Measurements from ENCODE around the gene TTR.

The TTR gene

GRCh38 chr18:31636387-31636786, 44.7 kb downstream of the TTR start:
- Histone ChIP-seq H3K27ac (no peak overlapping the region), H3K27me3 (ENCODE audit: insufficient read depth, low read depth, severe bottlenecking) (no peaks in the 10 kb centered on the region), H3K9me3 (ENCODE audit: severe bottlenecking) (no peaks in the 10 kb centered on the region), H3K36me3 (peaks cover 3% of the 10 kb centered on the region; the same call in 1 of the 2 replicates), H3K4me3 (ENCODE audit: low read depth, low read length) (no peak overlapping the region)
- no peak for TF ChIP-seq CTCF (IDR thresholded peaks at IDR 0.05; ENCODE audit: low read depth, low read length)
- no peak for DNase-seq

GRCh38 chr18:31637445-31637844, 45.8 kb downstream of the TTR start:
- H3K9me3 ChIP-seq (ENCODE audit: severe bottlenecking), result no peaks in the 10 kb centered on the region
- TF ChIP-seq CTCF (IDR thresholded peaks at IDR 0.05; ENCODE audit: low read depth, low read length), result no peak
- peaks cover 3% of the 10 kb centered on the region; the same call in 1 of the 2 replicates for H3K36me3 ChIP-seq
- no peak for DNase-seq
- H3K4me3 ChIP-seq (ENCODE audit: low read depth, low read length), result no peak overlapping the region
- no peak overlapping the region for H3K27ac ChIP-seq
- H3K27me3 ChIP-seq (ENCODE audit: insufficient read depth, low read depth, severe bottlenecking), result no peaks in the 10 kb centered on the region

- H3K9me3 ChIP-seq (ENCODE audit: severe bottlenecking), result no peaks in the 10 kb centered on the region
- H3K4me3 ChIP-seq (ENCODE audit: low read depth, low read length), result no peak overlapping the region
- no peak overlapping the region for H3K27ac ChIP-seq
- no peak for DNase-seq
- H3K27me3 ChIP-seq (ENCODE audit: insufficient read depth, low read depth, severe bottlenecking), result no peaks in the 10 kb centered on the region
- no peak for TF ChIP-seq CTCF (IDR thresholded peaks at IDR 0.05; ENCODE audit: low read depth, low read length)
- H3K36me3 ChIP-seq, result no peaks in the 10 kb centered on the region
Measured at GRCh38 chr18:31643003-31643402, 51.3 kb downstream of the TTR start.

- no peaks in the 10 kb centered on the region for H3K27me3 ChIP-seq (ENCODE audit: insufficient read depth, low read depth, severe bottlenecking)
- DNase-seq, result no peak
- H3K9me3 ChIP-seq (ENCODE audit: severe bottlenecking), result no peaks in the 10 kb centered on the region
- no peak overlapping the region for H3K27ac ChIP-seq
- H3K36me3 ChIP-seq, result no peaks in the 10 kb centered on the region
- no peak for TF ChIP-seq CTCF (IDR thresholded peaks at IDR 0.05; ENCODE audit: low read depth, low read length)
- H3K4me3 ChIP-seq (ENCODE audit: low read depth, low read length), result no peak overlapping the region
Measured at GRCh38 chr18:31645411-31645810, 53.7 kb downstream of the TTR start.

GRCh38 chr18:31646332-31647126, 54.9 kb downstream of the TTR start:
- Histone ChIP-seq H3K27ac (no peak overlapping the region), H3K4me3 (ENCODE audit: low read depth, low read length) (no peak overlapping the region), H3K36me3 (no peaks in the 10 kb centered on the region), H3K27me3 (ENCODE audit: insufficient read depth, low read depth, severe bottlenecking) (no peaks in the 10 kb centered on the region), H3K9me3 (ENCODE audit: severe bottlenecking) (no peaks in the 10 kb centered on the region)
- DNase-seq, result no peak
- no peak for TF ChIP-seq CTCF (IDR thresholded peaks at IDR 0.05; ENCODE audit: low read depth, low read length)
